ENCODE results near the gene RDM1.

DNA sequence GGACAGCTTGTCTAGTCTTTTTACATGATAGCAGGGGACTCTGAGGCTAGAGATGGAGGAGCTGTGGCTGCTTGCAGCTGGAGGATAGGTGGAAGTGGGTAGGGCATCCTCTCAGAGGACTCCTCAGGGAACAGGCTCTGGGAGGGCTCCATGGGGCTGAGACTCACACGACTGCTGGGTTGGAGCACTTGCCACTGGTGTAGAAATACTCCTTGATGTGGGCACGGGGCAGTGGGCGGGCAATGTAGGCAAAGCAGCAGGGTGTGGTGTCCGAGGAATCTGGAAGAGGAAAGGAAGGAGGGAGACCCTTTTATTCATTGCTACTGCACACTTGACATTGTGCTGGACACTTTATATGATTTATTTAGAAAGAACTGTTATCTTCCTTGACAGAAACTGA lies 52.2 kb downstream of the RDM1 start:
- TF ChIP-seq CBFB (CRISPR knock-in tag; IDR thresholded peaks at IDR 0.05; ENCODE audit: low read depth) (no peak), ZNF263 (CRISPR knock-in tag; IDR thresholded peaks at IDR 0.05; ENCODE audit: low read depth) (no peak), MYBL2 (CRISPR knock-in tag; IDR thresholded peaks at IDR 0.05) (no peak), FOXJ3 (CRISPR knock-in tag; IDR thresholded peaks at IDR 0.05; ENCODE audit: borderline replicate concordance) (no peak), NFYB (CRISPR knock-in tag; conservative IDR thresholded peaks at IDR 0.05; ENCODE audit: low read depth) (no peak), SMAD3 (CRISPR knock-in tag; IDR thresholded peaks at IDR 0.05; ENCODE audit: borderline replicate concordance) (no peak), GRHL2 (CRISPR knock-in tag; IDR thresholded peaks at IDR 0.05; ENCODE audit: insufficient replicate concordance, severe bottlenecking) (no peak)
- TF ChIP-seq, protein P1, sequence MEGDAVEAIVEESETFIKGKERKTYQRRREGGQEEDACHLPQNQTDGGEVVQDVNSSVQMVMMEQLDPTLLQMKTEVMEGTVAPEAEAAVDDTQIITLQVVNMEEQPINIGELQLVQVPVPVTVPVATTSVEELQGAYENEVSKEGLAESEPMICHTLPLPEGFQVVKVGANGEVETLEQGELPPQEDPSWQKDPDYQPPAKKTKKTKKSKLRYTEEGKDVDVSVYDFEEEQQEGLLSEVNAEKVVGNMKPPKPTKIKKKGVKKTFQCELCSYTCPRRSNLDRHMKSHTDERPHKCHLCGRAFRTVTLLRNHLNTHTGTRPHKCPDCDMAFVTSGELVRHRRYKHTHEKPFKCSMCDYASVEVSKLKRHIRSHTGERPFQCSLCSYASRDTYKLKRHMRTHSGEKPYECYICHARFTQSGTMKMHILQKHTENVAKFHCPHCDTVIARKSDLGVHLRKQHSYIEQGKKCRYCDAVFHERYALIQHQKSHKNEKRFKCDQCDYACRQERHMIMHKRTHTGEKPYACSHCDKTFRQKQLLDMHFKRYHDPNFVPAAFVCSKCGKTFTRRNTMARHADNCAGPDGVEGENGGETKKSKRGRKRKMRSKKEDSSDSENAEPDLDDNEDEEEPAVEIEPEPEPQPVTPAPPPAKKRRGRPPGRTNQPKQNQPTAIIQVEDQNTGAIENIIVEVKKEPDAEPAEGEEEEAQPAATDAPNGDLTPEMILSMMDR (IDR thresholded peaks at IDR 0.05) = no peak
- TF ChIP-seq, protein P2, sequence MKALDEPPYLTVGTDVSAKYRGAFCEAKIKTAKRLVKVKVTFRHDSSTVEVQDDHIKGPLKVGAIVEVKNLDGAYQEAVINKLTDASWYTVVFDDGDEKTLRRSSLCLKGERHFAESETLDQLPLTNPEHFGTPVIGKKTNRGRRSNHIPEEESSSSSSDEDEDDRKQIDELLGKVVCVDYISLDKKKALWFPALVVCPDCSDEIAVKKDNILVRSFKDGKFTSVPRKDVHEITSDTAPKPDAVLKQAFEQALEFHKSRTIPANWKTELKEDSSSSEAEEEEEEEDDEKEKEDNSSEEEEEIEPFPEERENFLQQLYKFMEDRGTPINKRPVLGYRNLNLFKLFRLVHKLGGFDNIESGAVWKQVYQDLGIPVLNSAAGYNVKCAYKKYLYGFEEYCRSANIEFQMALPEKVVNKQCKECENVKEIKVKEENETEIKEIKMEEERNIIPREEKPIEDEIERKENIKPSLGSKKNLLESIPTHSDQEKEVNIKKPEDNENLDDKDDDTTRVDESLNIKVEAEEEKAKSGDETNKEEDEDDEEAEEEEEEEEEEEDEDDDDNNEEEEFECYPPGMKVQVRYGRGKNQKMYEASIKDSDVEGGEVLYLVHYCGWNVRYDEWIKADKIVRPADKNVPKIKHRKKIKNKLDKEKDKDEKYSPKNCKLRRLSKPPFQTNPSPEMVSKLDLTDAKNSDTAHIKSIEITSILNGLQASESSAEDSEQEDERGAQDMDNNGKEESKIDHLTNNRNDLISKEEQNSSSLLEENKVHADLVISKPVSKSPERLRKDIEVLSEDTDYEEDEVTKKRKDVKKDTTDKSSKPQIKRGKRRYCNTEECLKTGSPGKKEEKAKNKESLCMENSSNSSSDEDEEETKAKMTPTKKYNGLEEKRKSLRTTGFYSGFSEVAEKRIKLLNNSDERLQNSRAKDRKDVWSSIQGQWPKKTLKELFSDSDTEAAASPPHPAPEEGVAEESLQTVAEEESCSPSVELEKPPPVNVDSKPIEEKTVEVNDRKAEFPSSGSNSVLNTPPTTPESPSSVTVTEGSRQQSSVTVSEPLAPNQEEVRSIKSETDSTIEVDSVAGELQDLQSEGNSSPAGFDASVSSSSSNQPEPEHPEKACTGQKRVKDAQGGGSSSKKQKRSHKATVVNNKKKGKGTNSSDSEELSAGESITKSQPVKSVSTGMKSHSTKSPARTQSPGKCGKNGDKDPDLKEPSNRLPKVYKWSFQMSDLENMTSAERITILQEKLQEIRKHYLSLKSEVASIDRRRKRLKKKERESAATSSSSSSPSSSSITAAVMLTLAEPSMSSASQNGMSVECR (CRISPR knock-in tag; IDR thresholded peaks at IDR 0.05; ENCODE audit: borderline replicate concordance) = no peak
- TF ChIP-seq, protein P3, sequence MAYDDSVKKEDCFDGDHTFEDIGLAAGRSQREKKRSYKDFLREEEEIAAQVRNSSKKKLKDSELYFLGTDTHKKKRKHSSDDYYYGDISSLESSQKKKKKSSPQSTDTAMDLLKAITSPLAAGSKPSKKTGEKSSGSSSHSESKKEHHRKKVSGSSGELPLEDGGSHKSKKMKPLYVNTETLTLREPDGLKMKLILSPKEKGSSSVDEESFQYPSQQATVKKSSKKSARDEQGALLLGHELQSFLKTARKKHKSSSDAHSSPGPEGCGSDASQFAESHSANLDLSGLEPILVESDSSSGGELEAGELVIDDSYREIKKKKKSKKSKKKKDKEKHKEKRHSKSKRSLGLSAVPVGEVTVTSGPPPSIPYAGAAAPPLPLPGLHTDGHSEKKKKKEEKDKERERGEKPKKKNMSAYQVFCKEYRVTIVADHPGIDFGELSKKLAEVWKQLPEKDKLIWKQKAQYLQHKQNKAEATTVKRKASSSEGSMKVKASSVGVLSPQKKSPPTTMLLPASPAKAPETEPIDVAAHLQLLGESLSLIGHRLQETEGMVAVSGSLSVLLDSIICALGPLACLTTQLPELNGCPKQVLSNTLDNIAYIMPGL (CRISPR knock-in tag; IDR thresholded peaks at IDR 0.05) = no peak
- TF ChIP-seq, protein P4, sequence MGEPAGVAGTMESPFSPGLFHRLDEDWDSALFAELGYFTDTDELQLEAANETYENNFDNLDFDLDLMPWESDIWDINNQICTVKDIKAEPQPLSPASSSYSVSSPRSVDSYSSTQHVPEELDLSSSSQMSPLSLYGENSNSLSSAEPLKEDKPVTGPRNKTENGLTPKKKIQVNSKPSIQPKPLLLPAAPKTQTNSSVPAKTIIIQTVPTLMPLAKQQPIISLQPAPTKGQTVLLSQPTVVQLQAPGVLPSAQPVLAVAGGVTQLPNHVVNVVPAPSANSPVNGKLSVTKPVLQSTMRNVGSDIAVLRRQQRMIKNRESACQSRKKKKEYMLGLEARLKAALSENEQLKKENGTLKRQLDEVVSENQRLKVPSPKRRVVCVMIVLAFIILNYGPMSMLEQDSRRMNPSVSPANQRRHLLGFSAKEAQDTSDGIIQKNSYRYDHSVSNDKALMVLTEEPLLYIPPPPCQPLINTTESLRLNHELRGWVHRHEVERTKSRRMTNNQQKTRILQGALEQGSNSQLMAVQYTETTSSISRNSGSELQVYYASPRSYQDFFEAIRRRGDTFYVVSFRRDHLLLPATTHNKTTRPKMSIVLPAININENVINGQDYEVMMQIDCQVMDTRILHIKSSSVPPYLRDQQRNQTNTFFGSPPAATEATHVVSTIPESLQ (CRISPR knock-in tag; IDR thresholded peaks at IDR 0.05) = no peak
- TF ChIP-seq, protein P5, sequence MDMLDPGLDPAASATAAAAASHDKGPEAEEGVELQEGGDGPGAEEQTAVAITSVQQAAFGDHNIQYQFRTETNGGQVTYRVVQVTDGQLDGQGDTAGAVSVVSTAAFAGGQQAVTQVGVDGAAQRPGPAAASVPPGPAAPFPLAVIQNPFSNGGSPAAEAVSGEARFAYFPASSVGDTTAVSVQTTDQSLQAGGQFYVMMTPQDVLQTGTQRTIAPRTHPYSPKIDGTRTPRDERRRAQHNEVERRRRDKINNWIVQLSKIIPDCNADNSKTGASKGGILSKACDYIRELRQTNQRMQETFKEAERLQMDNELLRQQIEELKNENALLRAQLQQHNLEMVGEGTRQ (CRISPR knock-in tag; IDR thresholded peaks at IDR 0.05) = no peak
- TF ChIP-seq, protein P6, sequence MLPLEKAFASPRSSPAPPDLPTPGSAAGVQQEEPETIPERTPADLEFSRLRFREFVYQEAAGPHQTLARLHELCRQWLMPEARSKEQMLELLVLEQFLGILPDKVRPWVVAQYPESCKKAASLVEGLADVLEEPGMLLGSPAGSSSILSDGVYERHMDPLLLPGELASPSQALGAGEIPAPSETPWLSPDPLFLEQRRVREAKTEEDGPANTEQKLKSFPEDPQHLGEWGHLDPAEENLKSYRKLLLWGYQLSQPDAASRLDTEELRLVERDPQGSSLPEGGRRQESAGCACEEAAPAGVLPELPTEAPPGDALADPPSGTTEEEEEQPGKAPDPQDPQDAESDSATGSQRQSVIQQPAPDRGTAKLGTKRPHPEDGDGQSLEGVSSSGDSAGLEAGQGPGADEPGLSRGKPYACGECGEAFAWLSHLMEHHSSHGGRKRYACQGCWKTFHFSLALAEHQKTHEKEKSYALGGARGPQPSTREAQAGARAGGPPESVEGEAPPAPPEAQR (CRISPR knock-in tag; IDR thresholded peaks at IDR 0.05) = no peak
